Activated CD4-positive, alpha-beta T cell treated with anti-CD3 and anti-CD28 coated beads, Interleukin-2, amount 50 U/mL, for 24 hours (primary cell): ENCODE results near the gene SLC9B2.

Experiments used
- DNase-seq, 2 donors: peaks; one replicate each; pipeline ENCODE4 v3.0.0-alpha.2; 2020; ENCODE audit warnings: low read depth in 1 of 2, low spot score in 1 of 2

Gene SLC9B2

DNA sequence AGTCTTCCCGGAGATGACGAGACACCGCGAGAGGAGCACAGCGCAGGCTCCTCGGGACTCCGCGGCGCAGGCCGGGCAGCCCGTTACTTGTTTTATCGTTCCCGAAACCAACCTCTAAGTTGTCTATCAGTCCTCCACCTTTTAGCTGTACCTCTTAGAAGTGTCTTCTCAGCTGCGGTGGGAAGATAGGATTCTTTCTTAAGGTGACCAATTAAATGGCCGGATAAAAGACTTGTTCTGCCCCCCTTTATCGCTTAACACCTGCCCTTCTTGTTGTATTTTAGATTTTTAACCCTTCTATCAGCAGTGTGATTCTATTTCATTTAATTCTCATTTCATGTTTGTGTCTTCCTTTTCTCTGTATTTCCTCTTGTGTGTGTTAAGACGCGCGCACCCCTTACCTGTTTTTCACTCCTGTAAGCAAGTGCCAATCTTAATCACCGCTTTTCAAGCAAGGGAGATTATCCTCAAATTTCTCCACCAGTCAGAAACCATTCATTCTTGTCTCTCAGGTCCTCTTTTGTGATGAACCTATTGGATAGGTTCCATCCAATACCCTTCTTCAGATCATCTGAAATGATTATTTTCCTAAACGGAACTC is at the start of gene SLC9B2:
SLC9B2 (minus strand) TSS at position 15 of the 601 bp plus-strand sequence. CDS start 9,211 bp downstream, outside the sequence.
- no peak for DNase-seq

GRCh38 chr4:103126126-103126525 is 49.6 kb upstream of the SLC9B2 start:
- DNase-seq, result no peak

GRCh38 chr4:103123114-103123513 is 46.6 kb upstream of the SLC9B2 start:
- no peak for DNase-seq

DNA sequence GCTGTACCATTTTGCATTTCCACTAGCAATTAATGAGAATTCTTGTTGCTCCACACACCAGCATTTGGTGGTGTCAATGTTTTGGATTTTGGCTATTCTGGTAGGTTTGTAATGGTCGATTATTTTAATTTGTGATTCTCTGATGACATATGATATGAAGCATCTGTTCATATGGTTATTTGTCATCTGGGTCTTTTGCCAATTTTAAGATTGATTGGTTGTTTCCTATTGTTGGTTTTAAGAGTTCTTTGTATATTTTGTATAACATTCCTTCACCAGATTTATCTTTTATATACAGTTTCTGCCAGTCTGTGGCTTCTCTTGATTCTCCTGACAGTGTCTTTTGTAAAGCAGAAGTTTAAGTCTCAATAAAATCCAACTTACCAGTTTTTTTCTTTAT is 41.6 kb upstream of the SLC9B2 start:
- no peak for DNase-seq

DNA sequence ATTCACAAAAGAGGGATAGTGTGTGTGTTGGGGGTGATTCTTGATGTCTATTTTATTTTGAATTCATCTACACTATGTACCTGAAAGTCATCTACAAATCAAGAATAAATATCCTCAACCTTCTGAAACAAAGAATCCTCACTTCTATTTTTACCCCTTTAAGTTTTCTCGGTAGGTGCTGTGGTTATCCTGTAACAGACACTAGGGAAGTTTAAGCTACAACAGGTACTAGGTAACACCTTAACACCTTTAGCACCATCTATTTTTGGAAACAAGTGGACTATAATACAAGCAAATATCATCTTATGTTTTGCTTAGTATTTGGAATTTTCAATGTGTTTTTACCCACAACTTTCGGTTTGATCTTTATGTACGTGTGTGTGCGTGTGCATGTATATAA is 35.0 kb upstream of the SLC9B2 start:
- DNase-seq, result no peak

GRCh38 chr4:103108542-103108941 is 32.0 kb upstream of the SLC9B2 start:
- no peak for DNase-seq

DNA sequence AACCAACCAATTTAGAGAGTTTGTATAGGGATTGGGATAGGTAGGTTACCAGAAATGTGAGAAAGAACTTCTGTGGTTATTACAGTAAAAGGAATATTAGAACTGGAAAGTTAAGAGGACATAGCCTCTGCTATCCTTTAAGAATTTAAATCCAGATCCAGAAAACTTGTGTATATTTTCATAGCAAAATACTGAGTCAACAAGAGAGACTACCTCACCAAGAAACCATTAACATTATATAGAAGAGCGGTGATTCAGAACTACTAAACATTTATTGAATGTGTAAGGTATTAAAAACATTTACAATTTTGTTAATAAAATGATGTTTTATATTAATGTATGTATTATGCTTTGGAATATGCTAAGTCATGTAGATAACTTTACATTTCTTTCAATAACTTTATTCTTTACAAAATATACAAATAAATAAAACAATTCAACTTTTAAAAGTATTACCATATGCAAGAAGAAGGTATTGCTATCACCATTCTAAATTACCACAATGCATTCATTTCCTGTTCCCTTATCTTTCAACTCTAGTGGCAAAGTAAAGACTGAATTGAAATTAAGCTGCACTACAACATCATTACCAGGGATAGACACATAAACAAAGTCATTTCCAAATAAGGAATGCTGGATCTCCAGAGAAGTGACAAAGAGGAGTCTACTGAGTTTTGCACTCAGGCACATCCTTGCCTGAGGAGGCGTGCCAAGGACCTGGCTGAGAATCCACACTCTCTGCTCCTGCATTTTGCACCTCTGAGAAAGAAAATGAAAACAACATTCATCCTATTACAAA is 29.2 kb upstream of the SLC9B2 start:
- DNase-seq, result no peak

GRCh38 chr4:103104886-103105285 is 28.3 kb upstream of the SLC9B2 start:
- DNase-seq, result no peak

GRCh38 chr4:103100691-103101090 is 24.1 kb upstream of the SLC9B2 start:
- no peak for DNase-seq

DNA sequence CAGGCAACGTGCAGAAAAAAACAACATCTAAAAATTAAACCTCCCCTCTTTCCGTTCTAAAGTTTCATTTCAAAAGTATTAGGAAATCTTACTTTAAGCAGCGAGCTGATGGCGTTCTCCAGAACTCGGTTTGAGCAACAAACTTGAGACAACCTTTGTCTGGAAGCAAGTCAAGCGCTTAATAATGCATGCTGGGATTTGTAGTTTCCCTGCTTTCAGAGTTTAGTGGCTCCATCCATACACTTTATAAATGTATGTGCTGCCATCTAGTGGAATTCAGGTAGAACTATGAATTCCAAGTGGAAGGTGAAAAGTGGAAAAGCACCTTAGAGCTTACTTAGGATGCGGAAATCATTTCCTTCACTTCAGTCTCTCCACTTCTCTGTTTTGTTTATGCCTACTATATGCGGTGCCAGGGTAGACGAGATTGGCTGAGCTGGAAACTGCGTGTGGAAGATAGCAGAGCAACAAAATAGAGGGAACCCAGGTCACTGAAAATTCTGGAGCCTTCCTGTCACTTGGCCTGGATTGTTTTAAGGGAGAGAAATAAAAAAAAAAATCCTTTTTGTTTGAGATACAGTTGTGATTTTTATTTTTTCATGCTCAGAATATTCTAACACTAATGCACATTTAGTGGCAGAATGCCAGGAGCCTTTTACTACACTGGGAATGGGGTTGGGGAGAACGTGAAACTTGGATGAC is 23.3 kb upstream of the SLC9B2 start, which contains the start of gene BDH2:
BDH2 (minus strand) TSS at position 144 of the 702 bp plus-strand sequence. CDS start 3,580 bp downstream, outside the sequence.
- DNase-seq, result peak in 1 of 2 donors; percentile 53

GRCh38 chr4:103098756-103099440 is 22.3 kb upstream of the SLC9B2 start:
- no peak for DNase-seq

DNA sequence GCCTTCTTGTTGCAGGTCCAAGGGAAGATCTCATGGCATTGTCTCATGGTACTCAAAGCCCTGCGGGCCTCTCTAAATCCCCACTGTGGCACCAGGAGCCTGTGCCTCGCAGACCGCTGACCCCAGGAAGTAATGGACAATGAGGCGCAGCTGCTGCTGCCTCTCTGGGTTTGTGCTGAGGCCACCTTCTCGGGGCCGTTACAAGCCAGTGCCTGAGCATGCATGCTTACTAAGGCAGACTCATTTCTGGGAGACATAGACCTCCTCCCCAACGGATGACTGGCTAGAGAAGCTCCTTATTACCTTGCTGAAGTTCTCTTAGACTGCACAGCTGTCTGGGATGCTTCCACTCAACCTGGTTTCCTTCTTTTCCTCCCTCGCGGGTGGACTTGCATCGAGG is 21.8 kb upstream of the SLC9B2 start:
- no peak for DNase-seq

DNA sequence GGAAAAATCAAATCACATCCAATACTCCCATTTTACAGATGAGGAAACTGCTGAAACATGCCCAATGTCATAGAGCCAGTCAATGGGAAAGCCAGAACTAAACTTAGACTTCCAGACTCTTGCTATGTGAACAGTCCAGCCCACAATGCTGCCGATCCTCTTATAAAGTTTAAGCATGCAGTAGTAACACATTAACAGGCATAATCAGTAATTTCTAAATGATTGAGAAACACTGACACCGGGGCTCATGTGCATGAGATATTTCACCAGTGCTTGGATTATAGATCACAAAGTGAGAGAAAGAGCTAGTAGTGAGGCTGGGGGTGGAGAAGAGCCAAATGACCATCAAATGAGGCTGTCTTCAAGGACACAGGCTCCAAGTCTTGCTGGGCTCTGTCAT is 20.6 kb upstream of the SLC9B2 start:
- DNase-seq, result no peak

- no peak for DNase-seq
These were observed 18.5 kb upstream of the SLC9B2 start for GRCh38 chr4:103095080-103095479.

DNA sequence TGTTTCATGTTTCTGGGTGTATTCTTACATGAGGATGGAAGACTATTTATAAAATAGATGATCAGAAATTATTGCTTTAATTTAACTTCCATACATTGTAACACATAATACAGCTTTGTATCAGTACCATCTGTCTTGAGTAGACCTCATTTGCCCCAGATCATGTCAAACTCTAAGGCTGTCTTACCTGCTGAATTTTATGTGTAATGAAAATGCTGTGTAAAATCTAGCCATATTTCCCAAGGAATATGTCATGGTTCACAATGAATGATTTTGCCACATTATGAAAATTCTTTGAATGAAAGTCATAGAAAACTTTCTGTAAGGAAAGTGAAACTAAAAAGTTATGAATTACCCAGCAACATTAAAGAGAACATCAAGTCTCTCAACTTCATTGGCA is 15.7 kb upstream of the SLC9B2 start:
- no peak for DNase-seq

DNA sequence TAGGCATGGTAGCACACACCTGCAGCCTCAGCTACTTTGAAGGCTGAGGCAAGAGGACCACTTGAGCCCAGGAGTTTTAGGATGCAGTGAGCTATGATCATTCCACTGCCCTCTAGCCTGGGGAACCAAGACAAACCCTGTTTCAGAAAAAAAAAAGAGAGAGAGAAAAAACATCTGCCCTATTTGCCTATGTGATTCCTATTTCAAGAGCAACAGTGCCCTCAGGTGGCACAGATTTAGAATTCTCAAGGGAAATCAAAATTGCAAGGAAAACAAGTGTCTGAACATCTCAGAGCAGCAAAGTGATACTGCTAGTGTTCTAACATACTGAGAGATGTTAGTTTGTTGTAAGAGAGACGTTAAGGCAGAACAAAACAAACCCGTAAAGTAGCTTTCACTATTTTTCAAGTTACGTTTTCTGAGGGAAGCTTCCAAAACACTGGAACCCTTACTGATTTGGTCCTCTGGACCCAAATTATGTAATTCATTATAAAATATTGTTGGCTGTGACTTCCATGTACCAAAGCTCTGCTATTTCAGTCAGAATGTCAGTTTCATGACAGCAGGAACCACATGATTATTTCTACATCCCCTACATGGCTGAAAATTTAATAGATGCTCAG is 15.2 kb upstream of the SLC9B2 start:
- peak in 1 of 2 donors; percentile 23 for DNase-seq

DNA sequence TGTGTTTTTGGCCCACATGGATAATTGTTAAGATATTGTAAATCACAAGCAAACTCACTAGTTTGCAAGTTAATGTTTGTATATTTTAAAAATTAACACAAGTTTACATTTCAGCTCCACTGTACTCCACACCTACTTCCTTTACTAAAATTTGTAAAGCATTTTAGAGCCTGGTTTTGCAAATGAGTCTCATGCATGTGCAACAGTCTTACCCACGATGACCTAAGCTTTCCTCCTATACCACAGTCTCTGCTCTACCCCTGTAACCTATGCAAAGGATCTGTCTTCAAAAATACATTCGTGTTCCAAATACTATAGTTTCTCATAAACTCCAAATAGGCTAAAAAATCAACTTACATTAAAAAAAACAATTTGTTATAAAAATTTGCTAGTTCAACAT is 12.9 kb upstream of the SLC9B2 start:
- no peak for DNase-seq

- no peak for DNase-seq
These were observed 10.0 kb upstream of the SLC9B2 start for GRCh38 chr4:103086551-103086950.

DNA sequence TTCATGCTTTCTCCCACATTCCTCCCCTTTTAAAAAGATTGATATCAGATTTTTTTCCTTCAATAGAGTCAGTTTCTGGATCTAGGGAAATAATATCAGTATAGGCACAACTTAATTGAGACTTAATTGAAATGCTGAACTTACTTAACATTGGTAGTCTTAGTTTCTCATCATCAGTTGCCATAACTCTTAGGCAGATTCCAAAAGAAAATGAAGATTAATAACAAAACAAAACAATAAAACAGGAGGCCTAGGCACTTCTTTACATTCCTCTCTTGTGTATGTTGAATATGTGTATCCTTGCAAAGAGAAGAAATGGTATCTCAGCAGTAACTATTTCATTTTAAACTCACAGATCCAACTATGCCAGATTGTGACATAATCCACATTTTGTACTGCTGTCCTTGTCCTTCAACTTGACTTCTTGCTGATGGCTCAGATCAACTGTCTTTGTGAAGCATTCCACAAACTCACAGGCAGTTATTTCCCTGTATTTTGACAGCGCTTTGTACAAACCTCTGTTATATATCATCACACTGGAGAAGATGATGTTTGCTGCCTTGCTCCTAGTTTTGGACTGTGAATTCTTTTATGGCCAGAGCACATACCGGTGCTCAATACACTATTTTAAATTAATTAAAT is 9.1 kb upstream of the SLC9B2 start:
- no peak for DNase-seq

- DNase-seq, result no peak
These were observed 3.1 kb upstream of the SLC9B2 start for GRCh38 chr4:103079621-103080020.
